ENCODE results near the gene RAPGEF2.

GRCh38 chr4:159347813-159348212, 244.9 kb downstream of the RAPGEF2 start:
- TF ChIP-seq CTCF (conservative IDR thresholded peaks at IDR 0.05; ENCODE audit: low read depth, low read length) (no peak), EZH2 (IDR thresholded peaks at IDR 0.05; ENCODE audit: low read length, unreplicated experiment) (no peak), EZH2phosphoT487 (IDR thresholded peaks at IDR 0.05; ENCODE audit: borderline replicate concordance, low read length) (no peak)
